Osteocyte (in vitro differentiated cells): ENCODE results near the gene BANP. TPM values are rescaled to one million over a fixed set of nuclear protein-coding genes. Genes with fewer than 3 reads are reported as not detected.

Source experiments
- DNase-seq: peaks from one replicate; pipeline ENCODE4 v3.0.0; 2021; ENCODE audit warnings: mixed read lengths; ENCODE audit not compliant: unreplicated experiment; ENCODE audit errors: extremely low spot score
- H3K27ac Mint-ChIP-seq: one replicate; pipeline ENCODE4 v1.8.0; 2021; ENCODE audit warnings: mild to moderate bottlenecking, mixed read lengths; ENCODE audit not compliant: unreplicated experiment
- H3K27me3 Mint-ChIP-seq: one replicate; pipeline ENCODE4 v1.8.0; 2021; ENCODE audit warnings: mixed read lengths; ENCODE audit not compliant: unreplicated experiment
- H3K36me3 Mint-ChIP-seq: one replicate; pipeline ENCODE4 v1.8.0; 2021; ENCODE audit warnings: mixed read lengths; ENCODE audit not compliant: unreplicated experiment
- H3K4me1 Mint-ChIP-seq: one replicate; pipeline ENCODE4 v1.8.0; 2021; ENCODE audit warnings: mixed read lengths; ENCODE audit not compliant: unreplicated experiment
- H3K4me3 Mint-ChIP-seq: one replicate; pipeline ENCODE4 v1.8.0; 2021; ENCODE audit warnings: mild to moderate bottlenecking, moderate library complexity, mixed read lengths; ENCODE audit not compliant: unreplicated experiment
- H3K9me3 Mint-ChIP-seq: one replicate; pipeline ENCODE4 v1.8.0; 2021; ENCODE audit warnings: mixed read lengths; ENCODE audit not compliant: unreplicated experiment
- CTCF ChIP-seq: fragments of 200-600 bp; sonication (generic); IDR thresholded peaks from 2 replicates; pipeline ENCODE4 v1.5.0; 2021; ENCODE audit warnings: antibody characterized with exemption, mild to moderate bottlenecking, moderate library complexity
- total RNA-seq: library from RNA; stranded (reverse); gene quantifications from 2 replicates; pipeline ENCODE4 v1.2.1, GENCODE V29; 2021

Gene BANP
- total RNA-seq, 1 donor from 2014 or later, result 20.5 TPM

- Mint-ChIP-seq H3K27ac (no peak overlapping the region), H3K36me3 (peaks cover 11% of the 10 kb centered on the region), H3K27me3 (no peaks in the 10 kb centered on the region), H3K4me3 (no peak overlapping the region), H3K9me3 (no peaks in the 10 kb centered on the region), H3K4me1 (peaks cover 28% of the 10 kb centered on the region)
- DNase-seq, result no peak
- no peak for TF ChIP-seq CTCF
These were observed 6.3 kb downstream of the BANP start for GRCh38 chr16:87957296-87958094.

- peaks cover 26% of the 10 kb centered on the region for H3K4me1 Mint-ChIP-seq
- H3K36me3 Mint-ChIP-seq, result peaks cover 11% of the 10 kb centered on the region
- no peaks in the 10 kb centered on the region for H3K9me3 Mint-ChIP-seq
- H3K27me3 Mint-ChIP-seq, result no peaks in the 10 kb centered on the region
- no peak for TF ChIP-seq CTCF
- H3K4me3 Mint-ChIP-seq, result no peak overlapping the region
- DNase-seq, result no peak
- no peak overlapping the region for H3K27ac Mint-ChIP-seq
These were observed 7.4 kb downstream of the BANP start for GRCh38 chr16:87958632-87959031.

GRCh38 chr16:87959391-87959990 is 8.3 kb downstream of the BANP start:
- Mint-ChIP-seq H3K4me1 (peaks cover 23% of the 10 kb centered on the region), H3K36me3 (peaks cover 11% of the 10 kb centered on the region), H3K9me3 (no peaks in the 10 kb centered on the region), H3K27me3 (no peaks in the 10 kb centered on the region), H3K4me3 (no peak overlapping the region), H3K27ac (no peak overlapping the region)
- TF ChIP-seq CTCF, result no peak
- DNase-seq, result no peak

- no peak for TF ChIP-seq CTCF
- Mint-ChIP-seq H3K4me3 (no peak overlapping the region), H3K27ac (no peak overlapping the region), H3K27me3 (no peaks in the 10 kb centered on the region), H3K9me3 (no peaks in the 10 kb centered on the region), H3K36me3 (peaks cover 10% of the 10 kb centered on the region), H3K4me1 (peaks cover 26% of the 10 kb centered on the region)
- DNase-seq, result no peak
These were observed 9.1 kb downstream of the BANP start for GRCh38 chr16:87960296-87960695.

GRCh38 chr16:87960852-87961251 is 9.6 kb downstream of the BANP start:
- H3K9me3 Mint-ChIP-seq, result no peaks in the 10 kb centered on the region
- no peak for TF ChIP-seq CTCF
- H3K27ac Mint-ChIP-seq, result no peak overlapping the region
- H3K4me1 Mint-ChIP-seq, result peaks cover 22% of the 10 kb centered on the region
- no peak overlapping the region for H3K4me3 Mint-ChIP-seq
- H3K27me3 Mint-ChIP-seq, result no peaks in the 10 kb centered on the region
- DNase-seq, result no peak
- peaks cover 7% of the 10 kb centered on the region for H3K36me3 Mint-ChIP-seq
